Measurements from ENCODE around the gene SPACDR. TPM values are rescaled to one million over a fixed set of nuclear protein-coding genes. Genes with fewer than 3 reads are reported as not detected.

SPACDR gene
- total RNA-seq, 2 experiments from 2014 or later, result 0.64 to 0.93 TPM

- DNase-seq (no peak), ATAC-seq (ENCODE audit: poor library complexity) (no peak)
- no peak for TF ChIP-seq CTCF (IDR thresholded peaks at IDR 0.05)
- Mint-ChIP-seq H3K4me3 (no peak overlapping the region), H3K36me3 (ENCODE audit: low read depth) (no peaks in the 10 kb centered on the region), H3K27ac (peak overlapping the region; percentile 33), H3K4me1 (ENCODE audit: low read depth) (peaks cover 29% of the 10 kb centered on the region), H3K27me3 (no peaks in the 10 kb centered on the region), H3K9me3 (no peaks in the 10 kb centered on the region)
- POLR2A ChIA-PET, result interaction anchor here (0.6 kb wide), 2 partner anchors 20 to 161 kb away, joined by 3 to 4 read pairs; no protein-coding TSS in a partner anchor
- peaks cover 32% of the 10 kb centered on the region for H3K4me1 ChIP-seq (ENCODE audit: insufficient read depth, low read length)
- H3K27ac ChIP-seq (ENCODE audit: low read depth in 1 of 2, low read length in 2 of 2), result no peak overlapping the region
- intact Hi-C loops (cut with DNase I, micrococcal nuclease), result no loop called here
- H3K4me3 ChIP-seq (ENCODE audit: low read length), result no peak overlapping the region
- no peaks in the 10 kb centered on the region for H3K9me3 ChIP-seq (ENCODE audit: control insufficient read depth in 1 of 2, insufficient read depth in 1 of 2, low read length in 2 of 2)
- H3K27me3 ChIP-seq (ENCODE audit: control insufficient read depth in 1 of 2, insufficient read depth in 2 of 2, low read length in 2 of 2), result no peaks in the 10 kb centered on the region
- CTCF ChIA-PET, result no interaction called here
- no peaks in the 10 kb centered on the region for H3K36me3 ChIP-seq (ENCODE audit: insufficient read depth, low read length)
Observed at GRCh38 chr7:100489121-100489520, 25.1 kb upstream of the SPACDR start.

GRCh38 chr7:100488333-100489095 is 24.5 kb upstream of the SPACDR start:
- Mint-ChIP-seq H3K27me3 (no peaks in the 10 kb centered on the region), H3K36me3 (ENCODE audit: low read depth) (no peaks in the 10 kb centered on the region), H3K4me1 (ENCODE audit: low read depth) (peaks cover 27% of the 10 kb centered on the region), H3K4me3 (no peak overlapping the region), H3K9me3 (no peaks in the 10 kb centered on the region), H3K27ac (no peak overlapping the region)
- peaks cover 32% of the 10 kb centered on the region for H3K4me1 ChIP-seq (ENCODE audit: insufficient read depth, low read length)
- no peaks in the 10 kb centered on the region for H3K9me3 ChIP-seq (ENCODE audit: control insufficient read depth in 1 of 2, insufficient read depth in 1 of 2, low read length in 2 of 2)
- H3K27me3 ChIP-seq (ENCODE audit: control insufficient read depth in 1 of 2, insufficient read depth in 2 of 2, low read length in 2 of 2), result no peaks in the 10 kb centered on the region
- no peak overlapping the region for H3K4me3 ChIP-seq (ENCODE audit: low read length)
- no peak overlapping the region for H3K27ac ChIP-seq (ENCODE audit: low read depth in 1 of 2, low read length in 2 of 2)
- intact Hi-C loops (cut with DNase I, micrococcal nuclease), result no loop called here
- no peak for TF ChIP-seq CTCF (IDR thresholded peaks at IDR 0.05)
- CTCF ChIA-PET, result interaction anchor here (0.6 kb wide), 1 partner anchor 71 kb away, joined by 3 read pairs; no protein-coding TSS in a partner anchor
- POLR2A ChIA-PET, result interaction anchor here (0.6 kb wide), 1 partner anchor 161 kb away, joined by 3 read pairs; no protein-coding TSS in a partner anchor
- no peaks in the 10 kb centered on the region for H3K36me3 ChIP-seq (ENCODE audit: insufficient read depth, low read length)
- ATAC-seq (ENCODE audit: poor library complexity) (no peak), DNase-seq (no peak)

GRCh38 chr7:100486753-100487446 is 22.8 kb upstream of the SPACDR start:
- H3K27ac Mint-ChIP-seq, result no peak overlapping the region
- DNase-seq (no peak), ATAC-seq (ENCODE audit: poor library complexity) (no peak)
- peaks cover 24% of the 10 kb centered on the region for H3K4me1 Mint-ChIP-seq (ENCODE audit: low read depth)
- H3K9me3 Mint-ChIP-seq, result no peaks in the 10 kb centered on the region
- intact Hi-C loops (cut with DNase I, micrococcal nuclease), result no loop called here
- POLR2A ChIA-PET, result no interaction called here
- no peaks in the 10 kb centered on the region for H3K36me3 Mint-ChIP-seq (ENCODE audit: low read depth)
- no peak overlapping the region for H3K4me3 Mint-ChIP-seq
- Histone ChIP-seq H3K27ac (ENCODE audit: low read depth in 1 of 2, low read length in 2 of 2) (no peak overlapping the region), H3K9me3 (ENCODE audit: control insufficient read depth in 1 of 2, insufficient read depth in 1 of 2, low read length in 2 of 2) (no peaks in the 10 kb centered on the region), H3K27me3 (ENCODE audit: control insufficient read depth in 1 of 2, insufficient read depth in 2 of 2, low read length in 2 of 2) (no peaks in the 10 kb centered on the region), H3K36me3 (ENCODE audit: insufficient read depth, low read length) (no peaks in the 10 kb centered on the region), H3K4me3 (ENCODE audit: low read length) (no peak overlapping the region), H3K4me1 (ENCODE audit: insufficient read depth, low read length) (peaks cover 32% of the 10 kb centered on the region)
- TF ChIP-seq CTCF (IDR thresholded peaks at IDR 0.05), result no peak
- CTCF ChIA-PET, result interaction anchor here (1.2 kb wide), 1 partner anchor 73 kb away, joined by 3 read pairs; no protein-coding TSS in a partner anchor
- H3K27me3 Mint-ChIP-seq, result no peaks in the 10 kb centered on the region

All from CD4-positive, alpha-beta T cell (primary cell).